ENCODE data around the gene POMGNT1.

- no peak for TF ChIP-seq CTCF (IDR thresholded peaks at IDR 0.05; ENCODE audit: low read length)
- TF ChIP-seq EZH2 (IDR thresholded peaks at IDR 0.05; ENCODE audit: borderline replicate concordance, low read length), result no peak
Observed at GRCh38 chr1:46152016-46152415, 46.2 kb downstream of the POMGNT1 start.
